Right cardiac atrium (tissue), 5 donors: ENCODE results near the gene SLC37A3. TPM values are rescaled to one million over a fixed set of nuclear protein-coding genes. Genes with fewer than 3 reads are reported as not detected.

Source experiments
- ATAC-seq, 2 donors: fragments of 200-7000 bp; cut with Tn5 transposase; one replicate each; pipeline versions ENCODE4 v1.8.0 to v1.9.1; 2020; ENCODE audit warnings: moderate library complexity in 2 of 2, mild to moderate bottlenecking in 1 of 2
- DNase-seq, 3 donors: peaks; one replicate each; pipeline ENCODE4 v3.0.0-alpha.2; 2020
- H3K27ac ChIP-seq: one replicate; pipeline ENCODE4 v1.5.1; 2013; ENCODE audit warnings: mild to moderate bottlenecking, low read length, control low read depth, moderate library complexity
- H3K27me3 ChIP-seq: one replicate; pipeline ENCODE4 v1.6.1; 2013; ENCODE audit not compliant: control insufficient read depth, insufficient read depth
- H3K4me1 ChIP-seq: one replicate; pipeline ENCODE4 v1.6.1; 2013; ENCODE audit warnings: low read length; ENCODE audit not compliant: control insufficient read depth, insufficient read depth
- H3K4me3 ChIP-seq: one replicate; pipeline ENCODE4 v1.5.1; 2013; ENCODE audit warnings: low read length, control low read depth
- H3K9me3 ChIP-seq: one replicate; pipeline ENCODE4 v1.6.1; 2013; ENCODE audit warnings: low read length; ENCODE audit not compliant: control insufficient read depth
- WGBS: extraction: QIAGEN DNeasy Blood & Tissue Kit; methylation state at CpG from one replicate; pipeline ENCODE4 v1.1.7; 2013; 5-methylcytosine and 5-hydroxymethylcytosine counted together
- intact Hi-C, 4 donors: fragments of 100-400 bp; cut with DNase I; formaldehyde crosslinking; loops; one replicate each; pipeline versions ENCODE4 v1.11.0 to v1.14.0; 2022 to 2023
- polyA plus RNA-seq: library from polyadenylated mRNA; stranded (reverse); fragments of 200-250 nt; gene quantifications from one replicate; pipeline ENCODE4 v1.2.3, GENCODE V29; 2013
- total RNA-seq, 4 donors: library from RNA; stranded (reverse); fragmentation: NEBNext Ultra II Directional; extraction: Animal tissue kit (Norgen Biotek cat#: 25700); gene quantifications; one replicate each; pipeline ENCODE4 v1.2.1, GENCODE V29; 2021
- donor health status: healthy with polysubstance abuse.
- donor health status: DM: no; HTN: yes; CAD: no.
- donor health status: DM: no; HTN: no; CAD: no.
- donor health status: DM: no; HTN: yes; CAD: no; lungs with severe emphysema.
- donor health status: DM: yes; HTN: yes; CAD: no.

Gene SLC37A3
- total and polyA plus RNA-seq, 5 donors, result 11.8 to 17.7 (median 16.3) TPM

DNA sequence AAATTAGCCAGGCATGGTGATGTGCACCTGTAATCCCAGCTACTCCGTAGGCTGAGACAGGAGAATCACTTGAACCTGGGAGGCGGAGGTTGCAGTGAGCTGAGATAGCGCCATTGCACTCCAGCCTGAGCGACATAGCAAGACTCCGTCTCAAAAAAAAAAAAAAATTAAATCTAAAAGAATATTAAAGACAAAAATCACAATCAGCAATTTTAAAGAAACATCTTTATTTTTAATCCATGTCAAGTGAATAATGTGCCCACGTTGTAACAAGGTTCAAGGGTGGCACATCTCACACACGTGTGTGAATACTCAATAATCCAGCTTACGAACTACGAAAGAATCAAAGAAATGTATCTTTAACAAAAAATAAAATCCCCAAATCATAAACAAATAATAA, 23.0 kb downstream of the SLC37A3 start:
- intact Hi-C loops, result no loop called here
- Histone ChIP-seq H3K9me3 (no peaks in the 10 kb centered on the region), H3K27ac (no peak overlapping the region), H3K4me3 (no peak overlapping the region), H3K4me1 (no peaks in the 10 kb centered on the region), H3K27me3 (no peaks in the 10 kb centered on the region)
- 98% methylated on average over 9 of the region's 9 CpGs for WGBS
- no peak for ATAC-seq
- DNase-seq, result no peak

DNA sequence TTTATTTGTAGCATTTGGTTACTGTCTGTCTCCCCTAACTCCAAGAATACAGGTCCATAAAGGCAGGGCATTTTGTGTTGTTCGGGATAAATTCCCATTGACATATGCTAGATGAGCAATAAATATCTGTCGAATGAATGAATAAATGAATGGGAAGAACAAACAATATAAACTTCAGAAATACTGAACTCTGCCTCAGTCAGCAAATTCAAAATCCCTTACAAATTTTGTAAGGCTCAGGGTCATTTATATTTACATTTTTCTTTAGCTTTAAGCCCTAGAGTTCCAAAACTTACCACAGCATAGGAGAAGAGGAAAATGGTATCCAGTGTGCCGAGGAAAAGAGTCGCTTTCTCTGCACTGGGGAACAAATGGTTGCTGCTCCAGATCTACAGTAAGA, 29.0 kb downstream of the SLC37A3 start:
- intact Hi-C loops, result no loop called here
- Histone ChIP-seq H3K27me3 (no peaks in the 10 kb centered on the region), H3K9me3 (no peaks in the 10 kb centered on the region), H3K4me3 (no peak overlapping the region), H3K27ac (no peak overlapping the region), H3K4me1 (no peaks in the 10 kb centered on the region)
- DNase-seq (no peak), ATAC-seq (no peak)
- WGBS, result 94% methylated on average over 4 of the region's 4 CpGs

DNA sequence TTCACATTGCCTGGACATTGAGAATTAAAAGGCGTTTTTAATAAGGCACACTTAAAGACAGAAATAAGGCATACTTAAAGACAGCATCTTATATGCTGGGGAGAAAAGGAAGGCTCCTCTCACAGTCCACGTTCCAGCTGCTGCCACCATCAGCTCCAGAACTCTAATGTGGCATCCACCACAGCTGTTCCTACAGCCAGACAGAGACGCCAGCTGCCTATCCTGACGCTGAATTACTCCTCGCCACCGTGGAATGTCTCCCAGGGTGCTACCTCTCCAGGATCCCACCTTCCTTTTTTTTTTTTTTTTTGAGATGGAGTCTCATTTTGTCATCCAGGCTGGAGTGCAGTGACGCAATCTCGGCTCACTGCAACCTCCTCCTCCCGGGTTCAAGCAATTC, 30.8 kb downstream of the SLC37A3 start:
- ATAC-seq, result no peak
- 92% methylated on average over 9 of the region's 9 CpGs for WGBS

DNA sequence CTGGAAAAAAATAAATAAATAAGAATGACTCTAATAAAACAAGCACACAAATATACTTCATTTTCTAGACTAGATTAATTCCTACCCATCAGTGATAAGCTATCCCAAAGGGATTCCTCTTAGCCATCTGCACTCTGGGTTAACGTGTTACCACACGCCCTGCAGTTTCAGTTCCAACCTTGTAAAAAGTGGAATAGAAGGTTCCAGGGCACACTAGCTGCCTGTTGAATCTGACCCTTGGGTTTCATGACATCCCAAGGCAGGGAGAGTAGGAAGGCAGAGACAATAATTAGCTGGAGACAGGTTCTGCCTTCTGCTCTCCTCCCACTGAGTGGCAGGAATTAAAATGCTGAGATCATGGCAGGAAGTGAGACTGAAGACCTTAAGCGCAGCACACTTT, 33.5 kb downstream of the SLC37A3 start:
- no peak overlapping the region for H3K4me3 ChIP-seq
- ATAC-seq (no peak), DNase-seq (no peak)
- H3K9me3 ChIP-seq, result no peaks in the 10 kb centered on the region
- no peak overlapping the region for H3K27ac ChIP-seq
- H3K4me1 ChIP-seq, result no peaks in the 10 kb centered on the region
- 70% methylated on average over 3 of the region's 3 CpGs for WGBS
- H3K27me3 ChIP-seq, result no peaks in the 10 kb centered on the region
- intact Hi-C loops, result no loop called here

More for the DNA sequence above, 30.8 kb downstream of the SLC37A3 start:
- intact Hi-C loops, result no loop called here
- Histone ChIP-seq H3K4me3 (no peak overlapping the region), H3K27ac (no peak overlapping the region), H3K9me3 (no peaks in the 10 kb centered on the region), H3K27me3 (no peaks in the 10 kb centered on the region), H3K4me1 (no peaks in the 10 kb centered on the region)
- DNase-seq, result no peak

DNA sequence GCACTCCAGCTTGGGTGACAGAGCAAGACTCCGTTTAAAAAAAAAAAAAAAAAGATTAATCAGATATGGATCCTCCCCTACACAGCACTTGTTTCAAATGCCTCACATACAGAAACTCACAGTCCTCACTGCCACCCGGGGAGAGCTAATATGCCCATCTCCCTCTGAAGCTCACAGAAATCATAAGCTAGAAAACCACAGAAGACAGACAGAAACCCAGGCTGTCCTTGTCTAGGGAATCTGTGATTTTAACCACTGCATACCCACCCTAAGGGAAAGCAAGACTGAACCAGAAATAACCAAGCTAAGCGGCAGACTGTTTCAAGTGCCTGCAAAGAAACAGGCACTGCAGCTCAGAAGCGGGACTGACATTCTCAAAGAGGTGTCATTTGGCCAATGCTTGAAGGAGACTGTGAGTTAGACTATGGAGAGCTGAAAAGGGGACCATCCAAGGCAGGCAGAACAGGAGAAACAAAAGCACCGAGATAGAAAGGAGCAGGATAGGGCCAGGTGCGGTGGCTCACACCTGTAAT, 37.6 kb downstream of the SLC37A3 start:
- H3K9me3 ChIP-seq, result no peaks in the 10 kb centered on the region
- ATAC-seq (no peak), DNase-seq (no peak)
- no peak overlapping the region for H3K4me3 ChIP-seq
- WGBS, result 86% methylated on average over 6 of the region's 6 CpGs
- intact Hi-C loops, result no loop called here
- no peaks in the 10 kb centered on the region for H3K4me1 ChIP-seq
- H3K27ac ChIP-seq, result no peak overlapping the region
- H3K27me3 ChIP-seq, result no peaks in the 10 kb centered on the region

DNA sequence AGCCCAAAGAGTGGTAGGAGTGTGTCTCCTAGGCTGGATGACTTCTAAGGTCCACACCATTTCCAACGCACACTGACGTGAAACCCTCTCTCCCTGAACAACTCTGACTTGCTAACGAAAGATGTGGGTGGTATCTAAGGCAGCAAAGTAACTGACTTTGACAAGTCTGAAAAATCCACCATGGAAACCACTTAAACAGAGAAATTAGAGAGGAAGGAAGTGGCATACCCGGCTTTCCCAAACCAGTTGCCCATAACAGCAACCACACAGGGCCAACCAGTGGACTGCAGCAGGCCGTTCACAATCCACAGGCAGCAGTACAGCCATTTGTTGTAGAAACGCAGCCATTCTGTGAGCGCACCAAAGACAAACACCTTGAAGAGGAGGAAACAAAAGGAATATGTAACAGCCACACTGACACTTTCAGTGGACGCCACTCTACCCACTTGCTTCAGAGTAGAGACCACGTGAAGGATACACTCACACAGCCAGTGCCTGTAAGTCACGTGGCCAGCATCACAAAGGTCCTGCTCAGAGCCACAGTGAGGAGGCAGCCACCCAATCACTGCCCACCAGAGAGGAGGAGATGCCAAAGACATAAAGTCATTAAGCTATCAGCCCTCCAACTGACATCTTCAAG, 39.8 kb downstream of the SLC37A3 start:
- no peak overlapping the region for H3K27ac ChIP-seq
- no peaks in the 10 kb centered on the region for H3K9me3 ChIP-seq
- H3K27me3 ChIP-seq, result no peaks in the 10 kb centered on the region
- WGBS, result 82% methylated on average over 10 of the region's 10 CpGs
- no peak for ATAC-seq
- intact Hi-C loops, result no loop called here
- no peak for DNase-seq
- no peaks in the 10 kb centered on the region for H3K4me1 ChIP-seq
- H3K4me3 ChIP-seq, result no peak overlapping the region

DNA sequence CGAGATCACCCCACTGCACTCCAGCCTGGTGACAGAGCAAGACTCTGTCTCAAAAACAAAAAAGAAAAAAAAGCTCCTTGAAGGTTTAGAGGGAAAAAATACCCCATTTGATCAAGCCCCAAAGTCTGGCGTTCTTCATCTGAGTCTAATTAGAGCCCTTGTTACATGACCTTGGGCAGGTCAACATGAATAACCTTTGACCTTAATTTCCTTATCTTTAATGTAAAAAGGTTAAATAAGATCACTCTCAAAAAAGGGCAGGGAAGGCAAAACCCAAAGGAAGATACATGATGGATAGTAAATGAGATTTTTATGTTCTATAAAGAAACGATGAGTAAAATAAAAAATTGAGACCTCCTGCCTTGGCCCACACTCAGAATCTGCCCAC, 40.3 kb downstream of the SLC37A3 start:
- Histone ChIP-seq H3K9me3 (no peaks in the 10 kb centered on the region), H3K4me1 (no peaks in the 10 kb centered on the region), H3K4me3 (no peak overlapping the region), H3K27me3 (no peaks in the 10 kb centered on the region), H3K27ac (no peak overlapping the region)
- ATAC-seq, result no peak
- DNase-seq, result no peak
- intact Hi-C loops, result no loop called here
- WGBS, result 93% methylated on average over 3 of the region's 3 CpGs

DNA sequence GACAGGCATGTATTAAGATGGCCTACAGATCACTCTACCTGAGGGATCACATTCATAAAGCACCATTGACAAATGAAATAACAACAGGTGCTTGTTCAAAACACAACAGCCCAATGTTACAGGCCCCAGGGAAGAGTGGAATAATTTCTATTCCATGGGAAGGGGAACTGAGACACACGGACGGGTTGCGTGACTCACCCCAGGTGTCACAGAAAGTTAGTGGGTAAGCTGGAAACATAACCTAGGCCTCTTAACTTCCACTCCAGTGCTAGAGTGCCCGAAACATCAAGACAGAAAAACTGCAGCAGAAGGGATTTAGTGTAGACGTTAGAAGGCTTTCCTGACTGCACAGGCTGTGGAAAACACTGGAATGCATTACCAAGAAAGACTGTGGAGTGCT, 48.3 kb downstream of the SLC37A3 start:
- no peak for ATAC-seq
- no peak for DNase-seq
- no peak overlapping the region for H3K27ac ChIP-seq
- no peaks in the 10 kb centered on the region for H3K27me3 ChIP-seq
- H3K4me3 ChIP-seq, result no peak overlapping the region
- 88% methylated on average over 5 of the region's 5 CpGs for WGBS
- intact Hi-C loops, result no loop called here
- no peaks in the 10 kb centered on the region for H3K4me1 ChIP-seq
- no peaks in the 10 kb centered on the region for H3K9me3 ChIP-seq

DNA sequence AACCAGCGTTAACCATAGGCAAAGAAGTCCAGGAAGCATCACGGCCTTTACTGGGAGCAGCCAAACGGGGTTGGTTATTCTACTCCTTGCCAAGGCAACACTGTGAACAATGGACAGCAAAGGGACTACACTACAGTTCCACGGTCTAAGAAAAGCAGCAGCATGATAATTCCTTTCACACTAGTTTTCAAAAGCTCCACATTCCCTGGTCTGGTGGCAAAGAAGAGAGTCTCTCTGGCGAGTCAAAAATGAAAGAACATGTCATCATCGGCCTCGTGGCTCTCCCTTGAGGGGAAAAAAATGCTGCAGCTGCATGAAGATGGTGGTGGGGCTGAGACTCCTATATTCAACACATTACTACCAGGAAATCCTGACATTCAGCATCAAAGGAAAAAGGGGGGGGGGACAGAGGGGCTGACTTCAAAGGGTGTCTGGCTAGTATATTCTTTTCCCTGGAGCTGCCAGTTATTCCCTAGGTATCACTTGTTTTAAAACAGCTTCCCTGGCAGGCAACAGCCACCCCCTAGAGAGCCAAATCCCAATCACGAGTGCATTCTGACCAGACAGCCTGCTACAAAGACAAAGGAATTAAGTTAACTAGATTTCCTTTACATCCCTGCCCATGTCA, 49.1 kb downstream of the SLC37A3 start:
- H3K27ac ChIP-seq, result no peak overlapping the region
- ATAC-seq, result peak; percentile 54 to 75
- 35% methylated on average over 8 of the region's 8 CpGs for WGBS
- no peaks in the 10 kb centered on the region for H3K4me1 ChIP-seq
- no peak overlapping the region for H3K4me3 ChIP-seq
- DNase-seq, result no peak
- no peaks in the 10 kb centered on the region for H3K9me3 ChIP-seq
- no peaks in the 10 kb centered on the region for H3K27me3 ChIP-seq
- intact Hi-C loops, result no loop called here

DNA sequence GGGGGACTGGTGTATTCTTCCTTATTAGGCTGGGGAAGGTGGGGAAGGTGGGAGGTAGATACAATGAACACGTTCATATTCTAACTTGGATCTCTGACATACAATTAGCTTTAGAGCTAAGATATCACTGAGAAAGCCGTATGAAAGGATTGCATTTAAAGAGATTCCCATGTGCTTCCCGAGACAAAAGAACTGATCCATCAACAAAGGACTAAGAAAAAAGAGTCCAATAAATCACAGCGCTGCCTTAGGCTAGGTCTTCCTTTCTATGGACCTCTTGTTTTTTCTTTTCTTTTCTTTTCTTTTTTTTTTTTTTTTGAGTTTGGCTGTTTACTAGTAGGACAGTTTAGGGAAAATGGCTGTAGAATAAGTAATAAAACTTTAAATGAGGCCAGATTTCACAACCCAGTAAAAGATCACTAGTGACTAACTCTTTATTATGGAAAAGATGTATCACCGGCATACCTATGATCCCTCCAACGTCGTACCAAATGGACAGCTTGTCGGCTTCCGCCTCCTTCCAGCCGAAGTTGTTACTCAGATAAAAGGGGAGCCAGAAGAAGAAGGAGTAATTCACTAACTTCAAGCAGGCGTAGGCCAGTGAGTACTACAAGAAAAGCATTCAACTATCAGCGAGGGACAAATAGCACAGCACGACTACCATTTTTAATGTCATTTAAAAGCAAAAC, 50.0 kb downstream of the SLC37A3 start:
- no peaks in the 10 kb centered on the region for H3K9me3 ChIP-seq
- ATAC-seq (no peak), DNase-seq (no peak)
- intact Hi-C loops, result no loop called here
- no peak overlapping the region for H3K4me3 ChIP-seq
- H3K27ac ChIP-seq, result no peak overlapping the region
- no peaks in the 10 kb centered on the region for H3K27me3 ChIP-seq
- H3K4me1 ChIP-seq, result no peaks in the 10 kb centered on the region
- WGBS, result 90% methylated on average over 13 of the region's 13 CpGs

DNA sequence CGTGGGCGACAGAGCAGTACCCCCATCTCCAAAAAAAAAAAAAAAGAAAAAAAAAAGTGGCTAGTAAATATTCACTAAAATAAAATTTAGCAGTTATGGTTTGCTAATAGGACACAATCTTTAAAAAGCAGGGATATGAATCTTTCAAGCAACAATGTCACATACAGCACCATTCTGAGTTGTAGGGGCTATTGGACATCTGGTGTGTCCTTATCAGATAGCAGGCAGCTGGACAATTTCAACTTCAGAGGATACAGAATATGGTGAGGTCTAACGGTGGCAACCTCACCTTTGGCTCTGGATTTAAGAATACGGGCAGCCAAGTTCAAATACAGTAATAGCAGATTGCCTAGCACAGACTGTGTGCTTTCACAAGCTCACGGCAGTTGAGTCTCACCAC, 51.1 kb downstream of the SLC37A3 start:
- Histone ChIP-seq H3K4me1 (no peaks in the 10 kb centered on the region), H3K27ac (no peak overlapping the region), H3K4me3 (no peak overlapping the region), H3K27me3 (no peaks in the 10 kb centered on the region), H3K9me3 (no peaks in the 10 kb centered on the region)
- DNase-seq (no peak), ATAC-seq (no peak)
- intact Hi-C loops, result no loop called here
- 87% methylated on average over 5 of the region's 5 CpGs for WGBS
